Stimulated activated CD8-positive, alpha-beta memory T cell treated with anti-CD3 and anti-CD28 coated beads, Interleukin-4, amount 100 ng/mL, for 48 hours (primary cell): ENCODE measurements around the gene ITIH5.

Experiments
- DNase-seq: peaks from one replicate; pipeline ENCODE4 v3.0.0-alpha.2; 2020

ITIH5 gene

DNA sequence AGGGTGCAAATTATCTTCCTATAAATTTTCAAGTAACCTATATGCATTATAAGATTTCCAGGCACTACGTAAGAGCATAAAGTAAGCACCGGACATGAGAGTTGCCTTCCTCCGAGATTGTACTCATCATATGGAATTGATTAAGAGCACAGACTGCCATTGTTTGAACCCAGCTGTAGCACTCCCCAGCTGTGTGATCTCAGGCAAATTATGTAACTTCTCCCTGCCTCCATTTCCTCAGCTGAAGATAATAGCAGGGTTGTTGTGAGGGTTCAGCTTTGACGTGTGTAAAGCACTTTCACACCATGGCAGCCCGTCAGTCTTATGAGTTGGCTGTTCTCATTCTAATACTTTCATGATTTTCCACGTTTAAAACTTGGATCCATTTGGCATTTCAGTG, 122.6 kb downstream of the ITIH5 start:
- no peak for DNase-seq

DNA sequence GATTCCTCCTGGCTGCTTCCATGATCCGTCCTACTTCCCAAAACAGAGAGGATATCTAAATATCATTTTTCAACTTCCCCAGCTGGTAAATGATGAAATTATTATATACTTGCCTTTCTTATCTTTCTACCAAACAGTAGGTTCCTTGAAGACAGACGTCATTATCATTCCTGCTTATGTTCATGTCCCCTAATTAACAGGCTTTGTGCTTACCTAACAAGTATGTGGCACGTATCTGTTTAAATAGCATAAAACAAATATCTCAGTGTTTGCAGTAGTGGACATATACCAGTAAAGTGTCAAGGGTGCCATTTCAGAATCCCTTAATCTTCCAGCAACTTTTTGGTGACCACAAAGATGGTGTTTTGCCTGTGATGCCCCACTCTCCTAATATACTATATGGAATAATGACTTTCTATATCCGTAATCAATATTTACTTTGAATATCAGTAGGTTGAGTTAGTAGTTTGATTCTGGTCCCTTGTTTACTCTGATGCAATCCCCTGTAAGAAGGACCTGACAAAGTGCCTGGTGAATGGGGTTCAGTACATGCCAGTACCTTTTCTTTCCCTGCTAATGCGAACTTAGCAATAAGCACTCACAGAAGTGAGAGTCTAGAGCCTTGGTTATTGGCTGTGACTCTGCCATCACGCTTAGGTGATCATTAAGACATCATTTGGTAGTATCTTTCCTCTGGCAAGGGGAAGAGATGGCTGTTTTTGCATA, 124.4 kb downstream of the ITIH5 start:
- DNase-seq = no peak

DNA sequence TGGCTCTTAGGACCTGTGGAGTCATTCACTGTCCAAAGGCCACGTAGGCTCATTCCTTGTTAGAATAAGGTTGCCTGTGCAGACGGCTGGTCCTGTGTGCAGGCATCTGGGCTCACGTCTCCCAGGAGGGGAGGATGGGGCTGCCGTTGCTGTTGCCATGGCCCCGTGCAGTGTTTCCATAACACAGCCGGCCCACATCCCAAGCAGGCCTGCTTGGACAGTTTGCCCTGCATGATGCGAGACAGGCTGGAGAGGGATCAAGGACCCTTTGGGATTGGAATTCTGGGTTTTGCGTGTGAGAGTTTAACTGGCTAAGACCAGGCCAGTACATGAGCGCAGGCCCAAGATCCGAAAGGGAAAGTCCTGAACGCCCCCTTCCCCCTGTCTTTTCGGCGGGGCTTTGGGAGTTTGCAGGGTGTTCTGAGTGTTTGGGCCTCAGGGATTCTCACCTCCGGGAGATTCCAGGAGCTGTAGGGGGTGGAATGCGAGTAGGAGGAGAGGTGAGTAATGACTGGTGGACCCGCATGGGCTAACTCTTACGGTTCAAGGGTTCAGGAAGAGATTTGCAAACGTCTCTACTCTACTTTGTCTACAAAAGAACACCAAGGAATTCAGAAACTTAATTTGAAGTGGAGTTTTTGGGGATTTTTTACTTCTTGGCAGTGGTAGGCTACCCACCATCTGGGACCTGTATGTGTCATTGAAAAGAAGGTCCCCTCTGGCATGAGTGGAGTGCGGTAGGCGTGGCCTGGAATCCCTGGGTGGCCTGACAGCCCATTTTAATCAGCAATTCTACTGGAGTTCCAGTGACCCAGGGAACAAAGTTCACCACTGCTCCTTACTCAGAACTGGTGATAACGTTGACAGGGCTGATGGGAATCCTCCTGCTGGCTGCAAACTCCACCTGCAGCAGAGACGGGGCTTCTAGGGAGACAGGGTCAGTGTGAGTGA, 125.4 kb downstream of the ITIH5 start:
- no peak for DNase-seq

DNA sequence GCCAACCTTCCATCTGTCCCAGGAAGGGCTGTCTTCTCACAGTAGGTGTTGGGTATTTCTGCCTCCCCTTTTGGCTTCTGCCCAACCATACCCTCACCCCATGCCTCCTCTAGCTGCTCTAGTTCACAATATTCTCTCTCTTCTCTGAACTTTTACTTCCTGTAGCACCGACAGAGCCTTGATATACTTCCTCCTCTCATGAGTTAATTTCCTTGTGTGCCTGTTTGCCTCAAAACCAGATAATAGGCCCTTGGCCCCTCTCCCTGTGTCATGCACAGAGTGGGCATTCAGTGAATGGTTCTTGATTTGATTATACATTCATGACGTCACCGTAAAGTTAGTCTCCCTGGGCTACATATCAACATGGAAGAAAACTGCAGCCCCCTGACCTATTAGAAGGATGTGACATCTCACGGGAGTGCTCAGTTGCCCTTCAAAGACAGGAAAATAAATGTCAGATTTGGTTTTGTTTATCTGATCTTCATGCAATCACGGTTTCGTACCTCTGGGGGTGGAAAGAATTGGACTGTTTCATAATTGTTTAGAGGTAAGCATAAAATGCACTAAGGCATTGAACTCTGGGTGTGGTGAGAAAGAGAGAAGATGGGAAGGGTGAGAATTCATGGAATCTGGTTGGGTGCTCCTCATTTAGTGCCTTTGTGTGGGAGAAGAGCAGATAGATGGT, 127.7 kb downstream of the ITIH5 start:
- no peak for DNase-seq

DNA sequence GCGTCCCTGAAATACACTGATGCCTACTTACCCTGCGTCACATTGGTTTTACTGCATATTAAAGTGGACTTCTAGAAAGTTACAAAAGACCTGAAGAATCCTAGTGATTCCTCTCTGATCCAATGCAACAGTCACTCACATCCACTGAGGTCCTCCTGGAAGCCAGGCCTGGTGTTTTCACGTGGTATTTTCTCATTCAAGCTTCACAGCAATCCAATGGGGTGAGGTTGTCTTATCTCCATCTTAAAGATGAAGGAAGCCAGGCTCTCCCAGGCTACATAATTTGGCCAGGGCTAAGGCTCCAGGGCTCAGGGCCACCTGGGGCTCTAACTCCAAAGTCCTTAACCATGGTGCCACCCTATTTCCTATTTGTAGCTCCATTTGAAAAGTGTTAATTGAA, 129.6 kb downstream of the ITIH5 start:
- no peak for DNase-seq

DNA sequence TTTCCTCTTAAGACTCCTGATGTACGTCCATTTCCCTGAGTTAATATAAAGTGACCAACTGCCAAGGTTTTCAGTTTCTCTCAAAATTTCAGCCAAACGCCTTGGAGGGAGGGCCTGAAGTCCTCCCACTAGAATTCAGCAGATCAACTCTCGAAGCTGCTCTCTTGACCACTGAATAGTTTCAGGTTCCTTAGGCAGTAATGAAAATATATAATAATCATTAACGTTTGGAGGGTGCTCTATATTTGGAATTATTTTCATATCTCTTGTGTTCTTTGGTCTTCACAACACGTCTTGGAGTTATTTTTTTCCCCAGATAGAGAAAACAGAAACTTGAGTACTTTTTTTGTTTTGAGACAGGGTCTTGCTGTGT, 132.3 kb downstream of the ITIH5 start:
- no peak for DNase-seq

DNA sequence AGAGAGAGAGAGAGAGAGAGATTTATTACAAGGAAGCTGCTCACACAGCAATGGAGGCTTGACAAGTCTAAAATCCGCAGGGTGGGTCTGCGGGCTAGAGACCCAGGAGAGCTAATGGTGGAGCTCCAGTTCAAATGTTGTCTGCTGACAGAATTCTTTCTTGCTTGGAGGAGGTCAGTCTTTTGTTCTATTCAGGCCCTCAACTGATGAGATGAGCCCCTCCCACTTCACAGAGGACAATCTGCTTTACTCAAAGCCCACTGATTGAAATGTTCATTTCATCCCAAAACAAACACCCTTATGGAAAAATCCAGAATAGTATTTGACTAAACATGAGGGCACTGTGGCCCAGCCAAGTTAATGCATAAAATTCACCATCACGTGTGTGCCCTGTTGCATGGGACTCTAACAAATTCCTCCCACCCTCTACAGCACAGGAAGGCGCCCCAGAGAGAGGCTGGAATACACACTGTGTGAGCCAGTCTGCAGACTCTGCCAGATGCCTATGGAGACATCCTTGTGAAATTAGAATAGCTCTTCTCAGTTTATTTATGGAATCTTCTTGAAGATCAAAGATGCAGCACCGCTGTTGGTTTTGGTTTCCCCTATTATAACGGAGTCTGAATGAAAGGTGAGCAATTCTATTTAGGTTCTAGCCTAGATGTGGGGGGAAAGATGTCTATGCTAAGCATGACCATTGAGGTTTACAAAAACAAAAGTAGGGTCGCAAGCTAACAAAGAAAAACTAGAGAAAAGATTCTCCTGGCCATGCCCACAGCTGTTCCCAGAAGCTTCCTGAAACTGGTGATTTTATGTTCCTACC, 132.9 kb downstream of the ITIH5 start:
- no peak for DNase-seq

DNA sequence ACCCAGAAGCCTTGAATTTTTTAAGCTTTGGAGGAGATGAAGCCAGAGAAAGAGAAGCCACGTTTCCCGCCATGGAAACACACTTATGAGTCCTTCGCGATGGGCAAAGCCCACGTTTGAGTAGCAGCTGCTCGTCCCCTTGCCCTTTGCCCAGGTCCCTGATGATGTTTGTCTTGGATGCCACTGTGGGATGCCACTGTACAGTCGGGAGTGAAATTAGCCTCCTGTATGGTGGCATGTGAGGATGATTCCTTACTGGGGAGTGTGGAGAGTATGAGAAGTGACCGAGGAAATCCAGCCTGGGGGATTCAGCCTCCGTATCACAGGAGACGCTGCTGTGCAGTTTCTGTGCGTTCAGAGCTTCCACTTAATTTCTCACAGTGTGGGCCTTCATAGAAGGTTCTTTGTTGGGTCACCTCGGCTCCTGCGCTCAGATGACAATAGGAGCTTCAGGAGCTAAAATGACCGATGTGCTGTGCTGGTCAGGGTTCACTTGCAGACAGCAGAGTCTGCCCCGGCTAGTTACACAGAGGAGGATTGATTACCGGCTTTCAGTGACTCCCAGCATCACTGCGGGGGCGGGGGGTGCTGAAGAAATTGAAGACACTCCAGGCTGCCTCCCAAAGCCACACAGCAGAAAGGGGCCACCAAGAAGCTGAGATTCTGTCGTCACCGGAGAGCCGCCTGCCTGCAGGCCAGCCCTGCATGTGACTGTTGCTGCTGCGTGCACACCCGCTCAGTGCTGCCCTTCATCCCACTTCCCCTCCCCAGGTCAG, 133.9 kb downstream of the ITIH5 start:
- DNase-seq = no peak

DNA sequence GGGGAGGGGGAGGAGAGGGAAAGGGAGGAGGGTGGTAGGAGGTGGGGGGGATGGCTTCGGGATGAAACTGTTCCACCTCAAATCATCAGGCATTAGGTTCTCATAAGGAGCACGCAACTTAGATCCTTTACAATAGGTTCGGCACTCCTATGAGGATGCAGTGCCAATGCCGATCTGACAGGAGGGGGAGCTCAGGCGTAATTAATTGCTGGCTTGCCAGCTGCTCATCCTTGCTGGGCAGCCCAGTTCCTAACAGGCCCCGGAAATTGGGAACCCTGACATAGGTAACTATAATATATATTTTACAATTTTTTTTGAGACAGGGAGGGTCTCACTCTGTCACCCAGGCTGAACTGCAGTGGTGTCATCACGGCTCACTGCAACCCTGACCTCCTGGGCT, 137.1 kb downstream of the ITIH5 start:
- no peak for DNase-seq

DNA sequence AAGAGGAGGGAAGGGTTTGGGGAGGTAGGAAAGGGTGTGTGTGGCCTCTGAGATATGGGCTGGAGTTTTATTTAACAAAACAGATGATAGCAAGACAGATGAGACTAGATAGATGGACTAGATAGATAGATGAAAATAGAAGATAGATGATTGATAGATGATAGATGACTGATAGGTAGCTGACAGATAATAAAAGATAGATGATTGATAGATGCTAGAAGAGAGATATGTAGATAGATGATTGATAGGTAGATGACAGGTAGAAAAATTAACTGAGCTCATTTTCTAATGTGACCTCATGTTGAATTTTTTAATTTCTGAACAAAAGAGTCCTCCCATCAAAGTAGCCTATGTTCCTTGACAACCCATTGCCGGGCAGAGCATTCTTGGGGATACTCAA, 139.3 kb downstream of the ITIH5 start:
- no peak for DNase-seq

DNA sequence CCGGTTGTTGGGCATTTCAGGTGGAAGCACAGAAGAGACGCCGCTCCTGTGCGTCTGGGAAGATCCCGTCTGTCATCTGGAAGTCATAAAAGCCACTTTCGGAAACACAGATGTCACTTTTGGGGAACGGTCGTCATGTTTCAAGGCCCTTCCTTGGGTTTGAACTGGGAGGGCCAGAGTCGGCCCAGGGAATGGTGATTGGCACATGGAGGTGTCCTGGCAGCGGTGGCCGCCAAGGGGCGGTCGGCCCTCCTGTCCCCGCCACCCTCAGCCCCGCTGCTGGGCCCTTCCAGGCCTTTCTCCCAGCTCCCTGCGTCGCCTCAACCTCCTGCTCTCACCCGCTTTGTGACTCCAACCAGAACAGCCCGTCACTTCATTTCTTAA, 140.8 kb downstream of the ITIH5 start:
- no peak for DNase-seq

DNA sequence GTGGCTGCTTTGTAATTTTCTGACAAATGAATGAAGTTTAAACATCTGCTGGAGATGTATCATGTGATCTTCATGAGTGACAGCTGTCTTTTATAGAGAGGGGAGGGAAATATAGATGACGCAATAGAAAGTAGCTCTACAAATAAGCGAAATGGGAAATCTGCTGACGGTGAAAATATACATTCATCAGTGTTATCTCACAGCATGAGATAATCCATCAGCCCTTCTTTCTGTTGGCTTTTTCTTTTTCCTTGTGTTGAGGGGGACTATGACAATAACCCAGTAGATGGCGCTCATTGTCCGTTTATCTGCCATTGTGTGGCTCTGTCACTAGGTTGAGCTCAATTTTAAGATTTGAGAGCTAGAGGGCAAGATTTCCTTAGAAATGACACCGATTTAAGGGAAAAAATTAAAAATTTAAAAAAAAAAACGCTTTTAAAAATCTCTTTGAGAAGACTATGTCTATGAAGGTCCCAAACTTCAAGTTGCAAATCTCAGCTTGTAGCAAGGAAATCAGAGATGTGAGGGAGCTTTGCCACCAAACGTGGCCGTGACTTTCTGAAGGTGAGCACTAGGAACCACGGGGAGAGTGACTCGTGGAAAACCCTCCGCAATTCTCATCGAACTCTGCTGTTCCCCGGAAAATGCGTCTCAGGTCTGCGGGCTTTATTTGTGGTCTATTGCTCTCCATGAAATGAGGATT, 141.3 kb downstream of the ITIH5 start:
- peak; percentile 72 for DNase-seq

DNA sequence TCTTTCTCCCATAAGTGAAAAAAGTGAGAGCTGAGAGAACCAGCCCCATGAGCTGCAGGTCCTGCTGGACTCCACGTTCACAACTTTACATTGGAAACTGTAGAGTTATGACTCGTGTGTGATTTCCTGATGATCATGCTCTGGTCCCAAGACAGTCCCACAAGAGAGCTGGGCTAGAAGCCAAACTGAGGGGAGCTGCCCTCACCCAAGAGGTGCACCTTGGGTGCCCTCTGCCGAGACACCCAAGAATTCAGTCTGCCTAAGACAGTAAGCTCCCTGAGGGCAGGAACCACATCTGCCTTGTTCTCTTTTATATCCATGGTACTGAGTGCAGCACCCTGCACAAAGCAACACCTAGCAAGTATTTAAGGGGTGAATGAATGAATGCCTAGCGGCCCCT, 143.1 kb downstream of the ITIH5 start:
- DNase-seq = no peak

DNA sequence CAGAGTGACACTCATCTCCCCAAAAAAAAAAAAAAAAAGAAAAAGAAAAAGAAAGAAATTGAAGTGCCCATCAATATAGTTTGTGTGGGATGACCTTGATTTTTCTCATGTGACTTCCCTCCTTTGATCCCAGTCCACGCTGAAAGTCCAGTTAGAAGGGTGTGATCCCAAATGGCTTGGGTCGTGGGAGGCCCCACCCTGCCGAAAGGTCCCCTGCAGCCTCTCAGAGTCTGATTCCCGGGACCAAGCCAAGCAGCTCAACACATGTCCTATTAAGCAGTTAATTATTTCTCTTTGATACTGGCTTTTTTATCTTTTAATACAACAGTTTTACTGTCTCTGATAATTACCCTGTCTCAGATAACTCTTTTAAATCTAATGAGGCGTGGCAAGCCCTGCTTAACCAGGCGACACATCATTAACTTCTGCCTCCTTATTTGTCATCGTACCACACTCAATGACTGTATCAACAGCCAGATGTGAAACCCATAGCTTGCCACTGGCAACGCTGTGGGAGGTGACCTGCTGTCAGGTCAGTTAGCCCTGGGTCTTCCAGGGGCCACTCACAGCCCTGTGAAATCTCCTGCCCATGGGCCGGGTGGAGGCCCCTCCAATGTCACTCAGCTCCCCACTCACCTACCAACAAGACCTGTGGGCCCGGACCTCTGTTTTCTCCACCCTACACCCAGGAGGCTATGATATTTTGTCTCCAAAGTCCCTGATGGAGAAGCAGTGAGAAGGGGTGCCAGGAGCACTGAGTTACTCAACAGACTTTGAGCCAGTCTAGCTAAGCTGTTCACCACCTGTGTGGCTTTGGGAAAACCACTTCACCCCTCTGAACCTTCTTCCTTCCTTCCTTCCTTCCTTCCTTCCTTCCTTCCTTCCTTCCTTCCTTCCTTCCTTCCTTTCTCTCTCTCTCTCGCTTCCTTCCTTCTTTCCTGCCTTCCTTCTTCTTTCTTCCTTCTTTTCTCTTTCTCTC, 146.0 kb downstream of the ITIH5 start:
- DNase-seq = no peak

DNA sequence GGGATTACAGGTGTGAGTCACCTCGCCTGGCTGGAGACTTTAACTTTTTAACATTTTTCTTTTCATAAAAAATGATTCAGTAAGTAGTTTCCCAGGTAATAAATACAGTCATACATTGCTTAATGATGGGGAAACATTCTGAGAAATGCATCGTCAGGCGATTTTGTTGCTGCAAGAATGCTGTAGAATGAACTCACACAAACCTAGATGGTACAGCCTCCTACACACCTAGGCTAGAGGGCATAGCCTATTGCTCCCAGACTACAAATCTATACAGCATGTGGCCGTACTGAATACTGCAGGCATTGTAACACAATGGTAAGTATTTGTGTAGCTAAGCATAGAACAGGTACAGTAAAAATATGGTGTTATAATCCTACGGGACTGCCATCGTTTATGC, 147.4 kb downstream of the ITIH5 start:
- no peak for DNase-seq

DNA sequence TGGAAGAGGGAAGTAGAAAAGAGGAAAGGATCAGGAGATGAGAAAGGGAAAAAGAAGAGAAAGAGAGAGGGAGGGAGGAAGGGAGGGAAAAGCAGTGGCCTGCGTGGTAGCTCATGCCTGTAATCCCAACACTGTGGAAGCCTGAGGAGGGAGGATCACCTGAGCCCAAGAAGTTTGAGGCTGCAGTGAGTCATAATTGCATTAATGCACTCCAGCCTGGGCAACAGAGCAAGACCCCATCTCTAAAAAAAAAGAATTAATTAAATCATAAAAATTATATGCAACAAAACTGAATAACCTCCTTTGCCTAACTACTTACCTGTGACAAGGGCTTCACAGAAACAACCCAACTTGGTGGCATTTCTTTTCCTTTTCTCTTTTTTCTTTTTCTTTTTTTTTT, 148.1 kb downstream of the ITIH5 start:
- no peak for DNase-seq

DNA sequence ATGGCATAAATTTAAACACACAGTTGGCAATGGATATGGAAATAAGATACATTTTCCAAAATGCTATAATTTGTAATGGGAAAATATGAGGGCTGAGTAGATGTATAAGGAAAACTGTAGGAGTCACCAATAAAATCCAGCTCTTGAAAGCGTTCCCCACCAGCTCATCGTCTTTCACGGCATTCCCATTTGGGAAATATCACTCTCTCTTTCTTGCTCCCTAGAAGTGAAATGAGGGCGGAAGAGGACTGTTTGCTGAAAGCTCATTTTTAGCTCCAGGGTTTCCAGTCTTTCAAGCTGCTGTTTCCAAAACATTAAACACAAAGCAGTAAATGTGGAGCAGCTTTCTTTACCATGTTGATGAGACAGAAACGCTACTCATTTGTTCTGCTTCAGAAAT, 151.3 kb downstream of the ITIH5 start:
- DNase-seq = no peak

DNA sequence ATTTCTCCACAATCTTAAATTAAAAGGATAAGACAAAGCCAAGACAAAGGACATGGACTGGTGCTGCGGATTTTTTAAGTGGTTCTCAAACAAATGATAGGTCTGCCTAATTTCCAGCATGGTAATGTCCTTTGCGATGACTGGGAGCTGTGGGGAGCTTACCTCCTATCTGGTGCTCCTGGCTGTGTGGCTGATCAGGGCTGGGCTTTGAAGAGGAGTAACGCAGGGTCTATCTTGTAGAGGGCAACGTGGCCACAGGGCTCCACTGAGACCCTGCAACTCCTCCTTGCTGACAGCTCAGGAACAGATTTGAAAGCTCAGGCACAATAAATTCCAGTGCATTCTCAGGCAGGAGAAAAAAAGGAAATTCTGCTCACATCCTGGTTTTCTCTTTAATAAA, 152.8 kb downstream of the ITIH5 start:
- DNase-seq = no peak

DNA sequence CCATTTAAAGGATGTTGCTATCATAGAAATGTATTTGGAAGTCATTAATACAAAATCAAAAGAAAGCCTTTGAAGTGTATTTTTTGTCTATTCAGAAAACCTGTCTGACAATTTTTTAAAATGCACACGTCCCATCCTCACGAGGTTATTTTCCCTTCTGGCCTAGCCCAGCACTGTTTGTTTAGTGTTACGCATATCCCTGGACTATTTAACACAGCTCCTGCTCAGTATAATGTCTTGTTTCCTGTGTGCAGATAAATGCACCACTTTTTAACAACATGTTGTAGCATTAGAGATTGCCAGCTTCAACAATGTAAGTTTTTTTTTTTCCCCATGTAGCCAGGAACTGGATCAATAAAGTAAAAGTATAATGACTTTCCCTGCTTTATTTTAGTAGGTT, 153.3 kb downstream of the ITIH5 start:
- DNase-seq = no peak

DNA sequence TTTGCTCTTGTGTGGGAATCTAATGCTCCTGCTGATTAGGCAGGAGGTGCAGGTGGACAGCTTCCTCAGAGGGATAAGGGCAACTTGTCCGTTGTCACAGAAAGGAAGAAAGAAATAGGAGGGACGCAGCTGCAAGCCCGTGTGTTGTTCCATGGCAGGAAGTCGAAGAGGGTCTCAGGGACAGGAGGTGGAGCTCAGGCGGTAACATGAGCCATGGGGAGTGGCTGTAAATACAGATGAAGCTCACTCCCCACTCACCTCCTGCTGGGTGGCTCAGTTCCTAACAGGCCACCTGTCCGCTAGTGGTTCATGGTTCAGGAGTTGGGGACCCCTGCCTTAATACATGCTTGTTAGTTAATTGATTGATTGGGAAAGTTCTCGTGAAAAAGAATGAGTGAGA, 154.3 kb downstream of the ITIH5 start:
- DNase-seq = no peak
